Right kidney (tissue), 1 donor: Measurements from ENCODE around the gene KSR1.
"Not testable (repeated sequence)": the region's sequence is repeated elsewhere in the genome, so short reads cannot be mapped to it uniquely, and the experiment has no call there.

Source experiments
- DNase-seq: peaks from one replicate; pipeline ENCODE4 v3.0.0-alpha.2; 2016

The KSR1 gene

DNA sequence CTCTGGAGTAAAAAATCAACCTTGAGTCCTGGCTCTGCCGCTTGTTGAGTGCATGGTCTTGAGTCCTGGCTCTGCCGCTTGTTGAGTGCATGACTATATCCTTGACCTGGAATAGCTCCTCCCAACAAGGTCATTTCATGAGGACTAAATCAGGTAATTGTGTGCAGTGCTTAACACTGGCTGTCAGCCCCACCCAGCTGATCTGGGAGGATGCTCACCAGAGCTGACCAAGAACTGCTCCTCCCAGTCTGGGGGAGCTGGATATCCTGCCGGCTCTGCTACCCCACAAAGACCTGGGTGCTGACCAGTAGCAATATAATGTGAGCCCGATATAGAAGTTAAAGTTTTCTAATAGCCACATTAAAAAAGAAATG is 154.0 kb downstream of the KSR1 start:
- no peak for DNase-seq

DNA sequence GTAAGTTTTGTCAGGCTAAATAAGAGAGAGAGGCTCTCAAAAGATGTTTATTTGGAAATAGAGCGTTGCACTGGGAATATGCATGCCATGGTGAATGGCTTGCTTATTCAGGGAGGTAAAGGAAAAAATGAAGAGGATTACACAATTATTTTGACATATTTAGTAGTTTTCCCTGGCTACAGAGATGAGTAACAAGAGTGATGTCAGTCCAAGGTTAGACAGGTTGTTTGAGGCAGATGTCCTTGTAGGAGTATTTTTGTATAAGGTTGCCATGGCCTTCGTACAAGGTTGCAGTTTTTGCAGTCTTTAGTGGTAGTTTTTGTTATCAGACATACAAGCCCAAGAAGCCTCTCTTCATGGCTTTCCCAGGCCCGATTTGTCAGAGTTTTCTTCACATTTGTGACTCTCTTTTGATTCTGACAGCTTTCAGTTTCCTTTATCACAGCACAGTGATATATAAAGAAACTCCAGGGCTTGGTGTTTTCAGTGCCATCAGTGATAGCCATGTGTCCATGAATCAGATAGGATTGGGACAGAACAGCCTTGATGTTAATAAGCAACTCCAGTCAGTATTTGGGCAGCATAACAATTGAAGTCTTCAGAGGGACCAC is 156.0 kb downstream of the KSR1 start:
- DNase-seq, result no peak

DNA sequence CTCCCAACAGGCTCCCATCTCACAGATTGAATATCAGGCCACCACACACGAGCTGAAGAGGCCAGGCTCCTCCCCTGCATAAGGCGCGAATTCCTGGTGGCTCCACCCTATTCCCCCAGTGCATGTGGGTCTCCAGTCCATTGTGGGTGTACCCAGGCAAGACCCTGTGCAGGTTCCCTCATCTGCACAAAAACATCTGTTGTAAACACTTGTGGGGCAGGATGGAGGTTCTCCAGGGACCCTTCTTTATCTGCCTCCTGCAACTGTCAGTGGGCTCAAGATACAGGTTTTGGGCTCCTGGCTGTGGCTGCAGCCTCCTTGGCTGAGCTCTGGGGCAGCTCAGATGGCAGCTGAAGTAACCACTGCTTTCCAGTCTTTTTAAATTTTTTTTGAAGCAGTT is 157.2 kb downstream of the KSR1 start:
- no peak for DNase-seq

DNA sequence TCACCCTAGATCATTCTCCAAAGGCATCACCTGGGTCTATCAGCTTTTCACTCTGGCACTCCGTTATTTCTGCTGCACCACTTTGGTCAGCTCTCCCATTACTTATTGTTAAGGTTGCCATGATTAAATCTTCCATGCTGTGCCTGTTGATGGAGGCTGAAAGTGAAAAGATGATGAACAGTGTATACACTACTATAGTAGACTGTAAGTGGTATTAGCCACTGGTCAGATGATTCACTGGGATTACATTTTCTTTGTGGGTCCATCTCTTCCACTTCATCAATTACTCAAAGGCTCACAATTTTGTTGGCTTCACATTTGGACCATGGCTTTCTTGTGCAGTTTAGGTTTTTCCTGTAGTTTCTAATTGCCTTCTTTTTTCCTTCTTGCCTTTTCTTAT is 158.9 kb downstream of the KSR1 start:
- no peak for DNase-seq

DNA sequence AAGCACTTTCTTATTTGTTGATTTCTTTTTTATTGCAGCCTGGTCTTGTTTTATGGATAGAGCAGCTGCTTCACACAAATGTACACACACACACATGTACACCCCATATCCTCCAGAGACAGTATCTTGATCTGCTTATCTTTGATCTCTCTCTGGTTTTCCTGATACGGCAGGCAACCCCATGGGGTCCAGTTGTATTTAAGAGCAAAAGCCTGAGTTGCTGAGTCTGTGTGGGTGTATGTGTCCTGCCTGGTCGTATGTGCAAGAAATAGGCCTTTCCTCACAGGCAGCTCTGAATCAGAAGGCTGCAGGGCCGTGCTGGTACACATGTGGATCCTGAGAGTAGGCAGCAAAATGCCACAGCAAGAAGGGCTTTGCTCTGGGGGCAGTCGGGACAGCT is 160.2 kb downstream of the KSR1 start:
- DNase-seq, result no peak

DNA sequence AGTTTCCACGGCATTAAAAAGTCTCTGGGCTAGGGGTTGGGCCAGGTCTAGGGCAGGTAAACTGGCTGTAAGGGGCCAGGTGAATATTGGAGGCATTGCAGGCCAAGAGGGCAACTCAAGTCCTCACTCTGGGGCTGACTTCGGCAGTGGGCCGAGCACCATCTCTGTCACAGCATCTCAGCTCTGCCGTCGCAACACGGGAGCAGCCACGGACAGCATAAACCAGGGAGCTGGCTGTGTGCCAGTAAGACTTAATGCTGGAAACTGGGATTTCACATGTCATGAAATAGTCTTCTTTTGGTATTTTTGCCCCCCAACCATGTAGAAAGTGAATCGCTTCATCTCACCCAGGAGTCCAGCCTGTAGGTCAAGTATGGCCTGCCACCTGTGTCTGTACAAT is 162.2 kb downstream of the KSR1 start:
- no peak for DNase-seq

DNA sequence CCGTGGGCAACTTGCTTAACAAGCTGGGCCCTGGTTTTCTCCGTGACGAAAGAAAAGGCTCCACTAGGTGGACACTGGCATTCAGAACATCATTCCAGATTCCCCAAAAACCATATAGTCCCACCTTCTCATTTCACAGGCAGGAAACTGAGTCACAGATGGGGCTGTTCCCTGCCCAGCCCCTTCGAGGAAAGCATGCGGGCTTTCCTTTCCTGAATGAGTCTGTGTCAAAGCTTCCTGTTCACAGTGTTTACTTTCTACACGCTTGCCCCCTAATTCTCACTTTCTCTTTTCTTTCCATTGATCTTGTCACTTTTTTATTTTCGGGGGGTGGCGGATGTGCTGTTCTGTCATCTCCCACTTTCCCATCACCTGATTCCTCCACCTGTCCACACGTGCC is 164.5 kb downstream of the KSR1 start:
- no peak for DNase-seq

DNA sequence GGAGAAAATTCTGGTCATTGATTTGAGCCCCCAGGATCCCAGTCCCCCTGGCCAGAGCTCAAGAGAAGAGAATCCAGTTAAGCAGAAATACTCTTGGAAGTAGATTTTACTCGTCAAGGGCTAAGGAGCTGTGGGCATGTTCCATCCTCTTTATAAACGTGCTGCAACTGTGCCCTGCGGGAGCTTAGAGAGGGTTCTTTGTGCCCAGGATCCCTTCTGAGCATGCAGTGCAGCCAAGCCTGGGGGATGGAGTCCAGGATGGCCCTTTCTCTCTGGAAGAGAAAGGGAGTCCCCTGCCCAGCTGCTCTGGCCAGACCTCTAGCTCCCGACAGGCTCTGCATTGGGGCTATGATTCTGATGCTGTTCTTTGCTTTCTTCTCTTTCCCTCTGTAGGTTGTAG is 165.3 kb downstream of the KSR1 start:
- no peak for DNase-seq

DNA sequence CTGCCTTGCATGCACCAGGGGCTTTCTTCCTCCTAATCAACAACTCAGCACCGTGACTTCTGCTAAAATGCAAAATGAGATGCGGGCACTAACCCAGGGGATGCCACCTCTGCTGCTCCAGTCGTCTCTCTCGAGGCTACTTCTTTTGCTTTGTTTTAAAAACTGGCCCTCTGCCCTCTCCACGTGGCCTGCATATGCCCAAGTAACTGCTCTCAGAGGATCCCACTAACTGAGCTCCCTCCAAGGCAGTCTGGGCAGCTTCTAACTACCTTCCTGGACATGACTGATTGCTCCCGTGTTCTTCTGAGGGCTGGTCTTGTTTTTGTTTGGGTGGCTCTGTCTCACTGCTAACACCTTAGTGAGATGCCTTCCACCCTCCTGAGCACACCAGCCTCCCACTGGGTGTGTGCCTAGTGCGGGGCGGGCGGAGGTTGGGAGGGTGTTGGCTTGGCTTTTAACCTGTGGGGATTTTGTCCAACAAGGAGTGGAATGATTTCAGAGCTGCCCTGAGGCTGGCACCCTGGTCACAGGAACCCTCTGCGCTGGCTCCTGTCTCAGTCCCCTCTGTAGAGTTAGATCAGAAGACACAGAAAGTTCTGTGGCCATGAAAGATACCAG is 165.8 kb downstream of the KSR1 start:
- DNase-seq, result no peak

DNA sequence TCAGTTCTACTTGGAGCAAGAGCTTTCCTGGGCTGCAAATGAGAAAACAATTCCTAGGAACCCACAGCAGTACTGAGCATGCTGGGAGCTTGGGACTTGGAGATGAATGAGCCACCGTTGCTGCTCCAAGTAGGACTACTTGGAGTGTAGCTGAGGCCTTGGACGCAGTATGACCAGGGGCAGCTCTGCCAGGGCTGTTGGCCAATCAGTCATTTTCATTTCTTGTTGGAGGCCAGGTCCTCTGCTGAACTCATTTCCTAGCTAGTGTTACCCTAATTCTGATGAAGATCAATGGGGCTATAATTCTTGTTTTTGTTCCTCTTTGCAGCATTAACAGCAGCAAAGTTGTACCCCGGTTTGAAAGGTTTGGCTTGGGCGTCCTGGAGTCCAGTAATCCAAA is 166.7 kb downstream of the KSR1 start:
- no peak for DNase-seq

DNA sequence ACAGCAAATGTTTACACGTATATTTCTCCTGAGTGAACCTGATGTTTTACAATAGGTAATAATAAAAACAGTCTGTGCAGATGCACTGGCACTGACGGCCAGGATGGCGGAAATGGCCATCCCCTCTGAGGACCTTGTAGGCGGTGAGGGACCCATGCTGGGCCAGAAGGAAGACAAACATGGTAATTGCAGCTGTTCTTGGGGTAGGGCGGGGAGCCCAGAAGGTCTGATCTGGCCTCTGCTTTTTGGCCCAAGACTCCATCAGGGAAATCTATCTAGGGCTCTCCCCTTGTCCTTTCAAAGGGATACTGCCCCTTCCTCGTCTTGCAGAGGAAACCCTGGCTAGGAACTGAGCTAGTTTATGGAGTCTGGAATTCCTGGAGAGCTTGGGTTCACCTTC is 167.4 kb downstream of the KSR1 start:
- DNase-seq, result no peak

DNA sequence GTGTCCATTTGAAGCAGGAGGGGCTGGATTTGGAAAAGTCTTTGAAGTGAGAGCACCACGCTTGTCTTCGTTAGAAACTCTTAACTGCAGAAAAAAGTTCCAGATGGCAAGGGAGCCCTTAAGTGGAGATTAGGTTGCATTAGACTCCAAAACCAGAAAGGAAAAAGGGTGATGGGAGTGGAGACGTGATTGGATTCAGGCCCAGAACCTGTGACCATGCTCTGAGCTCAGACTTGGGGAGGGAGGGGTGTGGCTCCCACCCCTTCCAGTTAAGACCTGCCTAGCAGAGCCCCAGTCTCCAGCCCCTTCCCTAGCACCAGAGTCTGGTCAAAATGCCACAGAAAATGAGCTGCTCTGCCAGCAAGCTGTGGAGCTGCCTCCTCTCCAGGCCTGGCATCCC is 168.3 kb downstream of the KSR1 start:
- DNase-seq, result no peak

DNA sequence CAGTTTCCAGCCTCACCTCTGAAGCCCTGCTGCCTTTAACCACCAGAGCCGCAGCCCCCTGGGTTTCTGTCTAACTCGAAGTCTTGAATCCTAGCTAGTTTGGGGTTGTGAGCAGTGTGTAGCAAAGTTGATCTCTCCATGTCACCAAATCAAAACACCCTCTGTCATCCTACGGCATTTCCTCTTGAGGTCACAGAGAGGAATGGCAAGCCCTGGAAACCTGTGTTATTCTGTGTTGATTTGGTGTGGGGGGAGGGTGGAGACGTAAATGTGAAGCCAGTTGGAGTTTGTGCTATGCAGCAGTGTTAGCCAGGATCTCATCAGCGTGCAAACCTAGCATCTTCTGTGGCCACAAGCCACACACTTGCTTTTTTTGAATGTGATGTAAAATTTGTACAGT is 169.6 kb downstream of the KSR1 start:
- no peak for DNase-seq

DNA sequence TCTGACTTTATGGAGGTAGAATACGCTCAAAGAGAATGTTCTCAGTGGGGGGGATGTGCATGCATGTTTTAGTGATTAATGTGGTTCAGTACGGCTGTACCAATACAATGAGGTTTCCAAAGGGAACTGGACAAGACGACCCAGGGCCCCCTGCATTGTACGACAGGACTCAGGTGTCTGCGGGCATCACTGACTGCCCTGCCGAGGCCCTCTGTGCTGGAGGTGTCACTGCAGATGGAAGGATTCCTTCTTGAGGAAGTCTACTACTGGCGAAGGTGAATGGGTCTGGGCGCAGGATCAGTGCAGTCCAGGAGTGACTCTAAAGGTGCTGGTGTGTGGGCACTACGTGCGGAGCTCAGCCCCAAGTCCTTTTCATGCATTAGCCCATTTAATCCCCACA is 171.3 kb downstream of the KSR1 start:
- DNase-seq, result no peak

DNA sequence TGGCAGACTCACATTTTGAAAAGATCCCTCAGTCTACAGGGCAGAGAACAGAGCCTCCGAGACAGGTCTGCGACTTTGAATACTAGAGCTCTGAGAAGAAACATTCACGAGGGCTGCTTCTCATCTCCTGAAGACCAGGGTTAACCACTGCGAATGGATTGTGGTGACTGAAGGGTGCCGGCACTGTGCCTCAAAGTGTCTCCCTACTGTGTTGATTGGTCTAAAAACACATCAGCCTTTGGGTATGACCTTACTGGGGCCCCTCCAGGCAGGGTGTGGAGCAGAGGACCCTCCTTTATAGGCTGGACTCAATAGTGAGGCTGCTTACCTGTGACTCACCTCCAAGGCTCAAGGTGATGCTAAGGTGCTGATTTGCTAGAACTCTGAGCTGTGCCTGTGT is 172.1 kb downstream of the KSR1 start:
- no peak for DNase-seq

DNA sequence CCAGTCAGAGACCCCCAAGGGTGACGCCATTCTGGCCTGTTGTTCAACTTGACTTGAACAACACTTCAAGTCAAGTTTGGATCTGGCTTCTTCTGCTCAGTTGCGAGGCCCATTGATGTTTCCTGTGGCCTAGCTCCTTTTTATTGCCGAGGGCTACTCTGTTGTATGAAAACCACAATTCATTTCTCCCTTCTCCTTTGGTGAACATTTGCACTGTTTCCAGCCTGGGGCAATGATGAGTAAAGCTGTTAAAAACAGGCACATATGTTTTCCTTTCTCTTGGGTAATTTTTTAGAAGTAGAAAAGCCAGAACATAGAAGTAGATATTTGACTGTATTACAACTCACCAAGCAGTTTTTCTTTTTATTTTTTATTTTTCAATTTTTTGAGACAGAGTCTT is 173.0 kb downstream of the KSR1 start:
- not testable (repeated sequence) for DNase-seq

DNA sequence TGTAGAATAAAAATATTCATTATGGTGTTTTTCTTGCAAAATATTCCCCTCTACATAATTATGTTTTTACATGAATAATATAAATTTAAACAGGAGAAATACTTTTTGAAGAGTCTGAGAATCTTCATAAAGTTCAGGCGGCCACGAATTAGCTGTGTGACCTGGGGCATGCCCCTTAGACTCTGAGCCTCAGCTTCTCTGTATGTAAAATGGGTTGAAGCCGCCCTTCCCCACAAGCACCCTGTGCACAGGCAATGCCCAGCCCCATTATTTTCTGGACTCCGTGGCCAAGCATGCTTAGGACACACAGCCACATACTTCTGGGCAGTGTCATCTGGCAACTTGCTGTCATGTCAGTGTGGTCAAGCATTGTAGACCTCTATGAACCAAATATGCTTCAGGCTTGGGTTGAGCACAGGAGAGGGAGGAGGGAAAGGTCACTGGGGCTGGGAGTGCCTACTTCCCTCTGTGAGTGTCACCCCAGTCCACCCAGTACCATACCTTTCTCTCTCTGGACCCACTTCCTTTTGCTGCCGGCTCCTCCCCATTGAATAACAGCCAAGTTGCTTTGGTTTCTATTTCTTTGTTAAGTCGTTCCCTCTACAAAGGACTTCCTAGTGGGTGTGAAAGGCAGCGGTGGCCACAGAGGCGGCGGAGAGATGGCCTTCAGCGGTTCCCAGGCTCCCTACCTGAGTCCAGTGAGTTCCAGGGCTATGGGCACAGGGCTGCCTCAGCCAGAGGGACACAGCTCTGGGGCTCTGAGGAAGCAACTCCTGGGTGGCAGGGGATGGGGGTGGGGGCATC is 174.6 kb downstream of the KSR1 start, which contains the start of gene LGALS9:
TSS of gene LGALS9 (plus strand) at position 582 of the 804 bp plus-strand sequence. CDS start at position 660, 78 bp downstream.
- no peak for DNase-seq

DNA sequence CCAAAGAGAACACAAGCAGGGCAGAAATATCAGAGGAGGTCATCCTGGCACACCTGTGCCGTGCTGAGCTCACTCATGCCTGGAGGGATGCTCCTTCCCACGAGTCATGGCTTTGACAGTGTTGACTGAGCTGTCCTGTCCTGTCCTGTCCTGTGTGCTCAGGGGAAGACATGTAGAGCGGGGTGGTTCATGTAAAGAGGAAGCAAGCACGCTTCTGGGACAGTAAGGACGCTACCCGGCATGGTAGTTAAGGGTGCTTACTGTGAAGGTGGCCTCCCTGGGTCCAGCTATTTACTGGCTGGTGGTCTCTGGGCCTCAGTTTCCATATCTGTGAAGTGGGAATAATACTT is 175.1 kb downstream of the KSR1 start:
- DNase-seq, result no peak

DNA sequence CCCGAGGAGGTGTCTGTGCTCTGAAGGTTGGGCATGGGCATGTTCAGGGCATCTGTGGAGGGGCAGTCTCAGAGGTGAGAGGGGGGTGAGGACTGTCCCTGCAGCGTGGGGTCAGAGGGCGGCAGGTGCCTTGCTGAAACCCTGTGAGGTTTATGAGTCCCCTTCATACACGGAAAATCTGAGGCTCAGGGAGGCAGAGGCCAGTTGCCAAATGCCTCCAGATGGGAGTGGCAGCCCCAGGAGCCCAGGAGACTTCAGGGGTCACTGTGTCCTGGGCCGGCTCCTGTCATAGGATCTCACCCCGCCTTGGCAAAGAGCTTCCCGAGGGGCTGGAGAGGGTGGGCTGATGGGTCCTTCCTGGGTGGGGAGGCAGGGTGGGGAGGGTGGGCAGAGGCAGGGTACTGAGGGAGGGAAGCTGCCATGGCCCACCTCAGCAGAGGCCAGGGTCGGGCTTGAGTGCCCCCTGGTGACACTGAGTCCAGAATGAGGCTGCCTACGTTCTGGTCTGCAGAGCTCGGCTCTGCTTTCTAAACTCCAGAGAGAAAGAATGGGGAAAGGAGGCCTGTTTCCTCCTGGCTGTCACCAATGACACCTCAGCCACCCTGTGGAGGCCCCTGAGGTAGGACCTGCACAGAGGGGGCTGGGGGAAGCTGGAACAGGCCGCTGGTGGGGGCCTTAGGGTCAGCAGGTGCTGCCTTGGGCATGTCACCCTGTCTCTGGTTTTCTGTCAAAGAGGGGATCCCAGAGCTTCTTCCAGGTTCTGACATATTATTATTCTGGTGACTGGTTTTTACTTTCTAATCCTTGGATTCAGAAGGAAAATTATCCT is 175.9 kb downstream of the KSR1 start:
- DNase-seq, result no peak

DNA sequence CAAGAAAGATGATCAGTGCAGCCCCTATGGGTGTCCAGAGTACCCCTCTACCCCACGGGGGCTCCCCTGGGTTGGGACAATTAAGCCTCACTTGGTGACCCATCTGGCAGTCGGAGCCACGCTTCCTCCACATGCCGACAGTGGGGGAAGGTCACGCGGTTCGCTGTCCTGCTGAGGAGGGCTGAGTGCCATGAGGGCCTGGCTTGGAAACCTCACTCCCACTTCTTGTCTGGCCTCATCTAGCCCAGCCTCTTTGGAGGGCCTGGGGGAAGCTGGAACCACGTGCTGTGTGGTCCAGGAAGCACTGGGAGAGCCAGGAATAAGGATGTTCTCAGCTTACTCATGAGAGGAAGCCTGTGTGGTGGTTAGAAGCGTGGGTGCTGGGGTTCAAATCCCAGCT is 176.5 kb downstream of the KSR1 start:
- not testable (repeated sequence) for DNase-seq

DNA sequence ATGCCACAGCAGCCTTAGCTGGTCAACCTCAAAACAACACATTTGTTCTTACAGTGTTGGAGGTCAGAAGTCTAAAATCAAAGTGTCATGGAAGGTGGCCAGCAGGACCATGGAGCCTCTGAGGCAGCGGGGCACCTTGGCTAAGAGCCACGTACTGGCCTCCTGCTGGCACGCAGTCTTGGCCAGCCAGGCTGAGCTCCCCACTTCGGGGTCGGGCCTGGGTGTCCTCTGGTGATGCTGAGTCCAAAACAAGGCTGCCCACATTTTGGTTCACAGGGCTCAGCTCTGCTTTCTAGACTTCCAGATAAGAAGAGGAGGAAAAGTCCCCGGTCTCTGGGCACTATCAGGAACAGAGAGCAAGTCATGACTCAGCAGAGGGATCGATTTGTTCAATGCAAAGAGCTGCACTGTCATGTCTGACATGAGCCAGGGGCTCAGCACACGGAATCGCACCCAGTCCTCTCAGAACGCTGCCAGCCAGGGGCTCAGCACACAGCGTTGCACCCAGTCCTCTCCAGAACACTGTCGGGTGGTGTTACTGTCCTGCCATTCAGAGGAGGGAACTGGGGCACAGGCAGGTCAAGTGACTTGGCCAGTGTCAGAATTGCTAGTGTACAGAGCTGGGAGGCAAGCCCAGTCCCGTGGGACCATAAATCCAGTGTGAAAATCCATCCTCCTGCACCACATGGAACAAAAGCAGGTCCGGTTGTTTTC is 177.2 kb downstream of the KSR1 start:
- DNase-seq, result no peak

DNA sequence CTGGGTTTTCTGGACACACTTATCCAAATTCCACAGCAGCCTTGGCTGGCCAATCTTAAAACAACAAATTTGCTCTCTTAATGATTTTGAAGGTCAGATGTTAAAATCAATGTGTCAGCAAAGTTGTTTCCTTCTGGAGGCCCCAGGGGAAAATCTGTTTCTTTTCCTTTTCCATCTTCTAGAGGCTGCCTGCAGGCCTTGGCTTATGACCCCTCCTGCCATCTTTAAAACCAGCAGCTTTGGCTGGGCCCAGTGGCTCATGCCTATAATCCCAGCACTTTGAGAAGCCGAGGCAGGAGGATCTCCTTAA is 177.7 kb downstream of the KSR1 start:
- no peak for DNase-seq

DNA sequence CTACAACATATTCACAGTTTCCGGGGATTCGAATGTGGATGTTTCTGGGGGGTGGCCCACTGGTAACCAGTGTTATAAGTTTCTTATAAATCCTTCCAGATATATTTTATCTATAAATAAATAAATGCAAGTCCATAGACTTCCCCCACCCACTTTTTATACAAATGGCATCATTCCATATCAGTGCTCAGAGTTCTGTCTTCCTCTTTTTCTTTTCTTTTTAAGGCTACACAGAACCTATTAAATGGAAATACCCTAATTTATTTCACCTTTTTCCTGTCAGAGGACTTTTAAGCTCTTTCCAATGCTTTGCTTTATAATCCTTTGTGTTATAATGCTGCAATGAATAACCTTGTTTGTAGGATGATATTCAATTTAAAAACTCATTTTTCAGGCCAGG is 178.5 kb downstream of the KSR1 start:
- no peak for DNase-seq
